Esophagus squamous epithelium (tissue), 4 donors: ENCODE results near the gene PURA.

Experiments
- CTCF ChIP-seq, 6 experiments: fragments of 450-650 bp in 4 of 6; fragments of 200-600 bp in 2 of 6; sonication (generic) in 2 of 6; IDR thresholded peaks; one replicate each; pipeline ENCODE4 v1.5.1; 2016 to 2019; ENCODE audit warnings: antibody characterized with exemption in 6 of 6, mild to moderate bottlenecking in 4 of 6, moderate library complexity in 4 of 6
- POLR2A ChIP-seq, 4 donors: fragments of 450-650 bp; IDR thresholded peaks; one replicate each; pipeline ENCODE4 v1.6.1; 2017; ENCODE audit warnings: antibody characterized with exemption in 4 of 4, mild to moderate bottlenecking in 4 of 4, moderate library complexity in 3 of 4

GRCh38 chr5:140142856-140143255 lies 28.9 kb downstream of the PURA start:
- TF ChIP-seq POLR2A (IDR thresholded peaks at IDR 0.05) (no peak), CTCF (IDR thresholded peaks at IDR 0.05) (no peak)
